Measurements from ENCODE around the gene FAM13A.
A peak's percentile ranks its signal among the peaks of the same experiment; 100 is the strongest.
"Not testable (repeated sequence)": the region's sequence is repeated elsewhere in the genome, so short reads cannot be mapped to it uniquely, and the experiment has no call there.

FAM13A gene

DNA sequence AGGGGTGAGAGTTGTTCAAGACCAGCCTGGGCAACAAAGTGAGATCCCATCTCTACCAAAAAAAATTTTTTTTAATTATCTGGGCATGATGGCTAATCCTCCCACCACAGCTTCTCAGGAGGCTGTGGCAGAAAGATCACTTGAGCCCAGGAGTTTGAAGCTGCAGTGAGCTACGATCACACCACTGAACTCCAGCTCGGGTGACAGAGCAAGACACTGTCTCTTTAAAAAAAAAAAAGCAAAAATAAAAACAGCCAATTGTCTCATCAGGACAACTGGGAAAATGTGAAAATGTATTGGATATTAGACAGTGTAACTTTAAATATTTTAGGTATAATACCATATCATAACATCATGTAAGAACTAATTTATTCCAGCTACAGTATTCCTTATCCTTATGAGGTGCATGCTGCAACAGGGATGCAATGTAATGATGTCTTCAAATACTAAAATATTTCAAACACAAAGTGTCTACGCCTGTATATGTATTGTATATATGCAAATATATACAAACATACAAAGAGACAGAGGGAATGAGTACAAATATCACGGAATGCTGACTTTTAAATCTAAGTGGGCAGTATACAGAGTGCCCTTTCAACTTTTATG lies 17.2 kb downstream of the FAM13A start:
- no peak for DNase-seq

DNA sequence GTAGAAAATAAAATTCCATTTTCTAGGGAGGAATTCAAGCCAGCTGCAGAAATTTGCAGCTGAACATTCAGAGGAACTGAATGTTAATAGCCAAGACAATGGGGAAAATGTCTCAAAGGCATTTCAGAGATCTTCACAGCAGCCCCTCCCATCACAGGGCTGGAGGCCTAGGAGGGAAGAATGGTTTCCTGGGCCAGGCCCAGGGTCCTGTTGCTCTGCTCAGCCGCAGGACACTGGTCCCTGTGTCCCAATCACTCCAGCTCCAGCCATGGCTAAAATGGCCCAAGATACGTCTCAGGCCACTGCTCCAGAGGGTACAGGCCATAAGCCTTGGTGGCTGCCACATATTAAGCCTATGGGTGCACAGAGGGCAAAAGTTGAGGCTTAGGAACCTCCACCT lies 20.4 kb downstream of the FAM13A start:
- no peak for DNase-seq

DNA sequence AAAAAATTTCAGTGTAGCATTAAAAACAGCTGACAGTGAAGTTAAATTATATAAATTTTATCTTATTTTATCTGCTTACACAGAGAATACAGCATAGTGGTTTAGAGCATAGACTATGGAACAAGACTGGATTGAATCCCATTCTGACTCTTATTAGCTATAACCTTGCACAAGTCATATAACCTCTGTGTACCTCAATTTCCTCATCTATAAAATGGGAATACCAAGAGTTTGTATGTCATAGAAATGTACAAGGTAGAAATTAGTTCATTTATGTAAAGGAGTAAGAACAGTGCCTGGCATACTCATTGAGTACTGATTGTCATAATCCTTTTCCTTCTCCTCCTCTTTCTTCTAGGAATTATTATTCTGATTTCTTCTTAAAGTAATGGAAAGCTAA lies 25.7 kb downstream of the FAM13A start:
- no peak for DNase-seq

DNA sequence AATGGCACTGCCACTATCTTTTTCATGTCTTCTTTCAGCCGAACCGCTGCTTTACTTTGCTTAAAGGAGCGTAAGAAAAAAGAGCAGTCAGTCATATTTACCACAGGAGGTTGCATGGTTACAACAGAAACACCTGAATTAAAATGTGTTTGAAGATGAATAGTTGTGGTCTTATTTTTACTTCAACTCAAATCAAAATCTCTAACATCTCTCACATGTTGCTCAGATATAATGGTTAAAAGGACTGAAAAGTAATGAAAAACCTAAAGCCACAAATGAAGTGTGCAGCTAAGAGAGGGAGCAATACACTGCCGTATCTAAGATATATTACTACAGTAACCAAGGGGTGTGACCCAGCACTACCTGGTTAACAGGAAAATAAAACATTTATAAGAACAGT lies 27.4 kb downstream of the FAM13A start:
- DNase-seq: no peak

DNA sequence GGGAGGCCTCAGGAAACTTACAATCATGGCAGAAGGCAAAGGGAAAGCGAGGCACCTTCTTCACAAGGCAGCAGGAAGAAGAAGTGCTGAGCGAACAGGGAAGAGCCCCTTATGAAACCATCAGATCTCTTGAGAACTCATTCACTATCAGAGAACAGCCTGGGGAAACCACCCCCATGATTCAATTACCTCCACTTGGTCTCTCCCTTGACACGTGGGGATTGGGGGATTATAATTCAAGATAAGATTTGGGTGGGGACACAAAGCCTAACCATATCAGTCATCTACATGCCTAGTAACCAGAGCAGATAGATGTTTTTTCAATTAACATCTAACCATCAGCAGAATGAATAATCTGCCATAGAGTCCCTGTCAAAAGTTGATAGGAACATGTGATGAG lies 30.4 kb downstream of the FAM13A start:
- DNase-seq: no peak

DNA sequence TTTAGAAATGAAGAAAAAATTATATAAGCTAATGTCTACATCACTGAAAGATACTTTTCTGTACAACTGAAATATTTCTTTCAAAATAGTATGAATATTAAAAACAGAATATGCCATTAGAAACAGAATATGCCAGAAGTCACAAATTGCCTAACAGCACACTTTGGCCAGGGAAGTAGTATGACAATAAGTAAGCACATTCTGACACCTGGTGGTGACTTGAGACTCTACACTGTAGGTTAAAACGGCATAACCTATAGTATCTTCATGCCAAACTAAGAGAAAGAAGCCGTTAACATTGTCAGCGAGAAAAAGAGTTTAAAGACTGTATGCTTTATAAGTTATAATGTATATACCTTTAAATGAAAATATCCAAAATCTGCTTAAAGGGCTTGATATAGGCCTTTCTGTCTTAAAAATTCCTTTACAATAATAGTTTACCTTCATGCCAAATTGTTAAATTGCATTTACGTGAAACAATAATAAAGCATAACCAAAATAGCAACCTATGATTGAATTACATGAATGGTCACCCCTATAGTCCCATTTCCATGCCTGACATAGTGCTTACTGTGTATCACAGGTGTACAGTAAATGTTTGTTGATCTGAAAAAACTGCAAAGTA lies 32.8 kb downstream of the FAM13A start:
- DNase-seq: peak; percentile 26

DNA sequence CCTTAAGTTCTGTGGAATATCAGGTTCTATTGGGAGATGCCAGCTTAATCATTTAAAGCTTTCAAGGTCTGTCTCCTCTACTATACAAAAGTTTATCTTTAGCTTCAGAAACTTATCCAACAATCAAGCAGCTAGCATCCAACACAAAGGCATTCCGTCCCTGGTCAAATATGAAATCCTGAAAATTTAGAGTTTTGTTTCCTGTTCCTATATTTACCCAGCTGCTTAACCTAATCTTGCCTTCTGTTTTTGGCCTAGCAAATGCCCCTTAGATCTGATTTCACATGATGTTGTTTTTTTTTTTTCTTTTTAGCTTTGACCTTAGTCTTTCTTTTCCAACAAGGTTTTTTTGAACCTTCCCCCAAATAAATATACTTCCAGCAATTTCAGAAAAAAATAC lies 33.8 kb downstream of the FAM13A start:
- DNase-seq: no peak

DNA sequence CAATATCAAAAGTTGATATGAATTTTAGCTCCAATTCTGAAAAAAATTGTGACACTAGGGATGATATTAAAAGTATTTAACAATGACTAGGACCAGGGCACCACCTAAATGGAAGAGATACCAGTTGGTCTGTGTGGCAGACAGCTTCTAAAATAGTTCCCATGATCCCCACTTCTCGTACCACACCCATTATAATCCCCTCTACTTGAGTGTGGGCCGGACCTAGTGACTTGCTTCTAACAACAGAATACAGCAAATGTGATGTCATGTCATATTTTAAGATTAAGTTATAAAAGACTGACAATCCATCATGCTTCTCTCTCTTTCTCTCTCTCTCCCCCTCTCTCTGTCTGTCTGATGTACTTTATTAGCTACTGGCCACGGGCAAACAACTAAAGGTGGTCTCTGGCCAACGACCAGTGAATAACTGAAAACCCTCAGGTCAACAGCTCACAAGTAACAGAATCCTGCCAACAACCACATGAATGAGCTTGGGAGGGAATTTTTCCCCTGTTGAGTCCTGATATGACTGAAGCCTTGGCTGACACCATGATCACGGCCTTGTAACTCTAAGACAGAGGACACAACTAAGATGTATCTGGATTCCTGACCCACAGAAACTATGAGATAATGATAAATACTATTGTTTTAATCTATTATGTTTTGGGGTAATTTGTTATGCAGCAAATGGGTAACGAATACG lies 34.4 kb downstream of the FAM13A start:
- no peak for DNase-seq

DNA sequence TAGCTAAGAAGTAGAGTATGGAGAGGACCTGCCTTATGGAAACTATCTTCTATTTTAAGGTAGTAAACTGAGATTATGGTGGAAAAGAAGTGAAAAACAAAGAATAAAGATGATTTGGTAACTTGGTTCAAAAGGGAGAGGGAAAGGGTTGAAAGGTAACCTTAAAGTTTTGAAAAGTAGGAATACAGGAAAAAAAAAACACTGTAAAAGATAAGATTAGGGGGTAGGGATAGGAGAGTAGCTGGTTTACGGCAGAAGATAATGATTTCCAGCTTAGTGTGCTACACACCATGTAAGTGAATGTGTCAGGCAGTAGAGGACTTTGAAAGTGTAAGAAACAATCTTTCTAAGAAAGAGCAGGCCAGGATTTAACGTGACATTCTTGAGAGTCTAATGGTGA lies 35.3 kb downstream of the FAM13A start:
- DNase-seq: no peak

DNA sequence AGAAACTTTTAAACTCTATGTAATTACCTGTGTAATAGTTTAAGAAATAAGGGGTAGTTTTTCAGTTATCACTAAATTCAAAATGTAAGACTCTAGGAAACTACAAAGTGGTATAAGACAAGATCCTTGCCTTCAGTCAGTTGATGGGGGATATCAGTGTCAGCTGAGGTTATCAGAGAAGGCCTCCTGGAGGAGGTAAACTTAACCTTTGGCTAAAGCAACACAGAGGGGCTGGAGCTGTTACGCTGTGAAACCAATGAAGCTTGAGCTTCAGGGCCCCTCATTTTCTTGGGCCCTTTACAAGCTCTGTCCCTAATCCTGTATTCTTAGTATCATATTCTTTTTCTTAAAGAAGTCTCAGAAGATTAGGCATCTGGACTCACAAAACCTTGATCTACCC lies 35.9 kb downstream of the FAM13A start:
- DNase-seq: no peak

DNA sequence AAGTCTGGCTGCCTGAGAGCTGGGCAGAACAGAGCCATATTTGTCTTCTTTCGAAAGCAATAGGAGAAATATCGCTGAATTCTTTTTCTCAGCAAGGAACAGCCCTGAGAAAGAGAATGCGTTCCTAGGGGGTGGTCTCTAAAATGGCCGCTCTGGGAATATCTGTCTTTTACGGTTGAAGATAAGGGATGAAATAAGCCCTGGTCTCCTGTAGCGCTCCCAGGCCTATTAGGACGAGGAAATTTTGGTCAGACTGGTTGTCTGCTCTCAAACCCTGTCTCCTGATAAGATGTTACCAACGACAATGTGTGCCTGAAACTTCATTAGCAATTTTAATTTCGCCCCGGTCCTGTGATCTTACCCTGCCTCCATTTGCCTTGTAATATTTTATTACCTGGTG lies 42.1 kb downstream of the FAM13A start:
- not testable (repeated sequence) for DNase-seq

DNA sequence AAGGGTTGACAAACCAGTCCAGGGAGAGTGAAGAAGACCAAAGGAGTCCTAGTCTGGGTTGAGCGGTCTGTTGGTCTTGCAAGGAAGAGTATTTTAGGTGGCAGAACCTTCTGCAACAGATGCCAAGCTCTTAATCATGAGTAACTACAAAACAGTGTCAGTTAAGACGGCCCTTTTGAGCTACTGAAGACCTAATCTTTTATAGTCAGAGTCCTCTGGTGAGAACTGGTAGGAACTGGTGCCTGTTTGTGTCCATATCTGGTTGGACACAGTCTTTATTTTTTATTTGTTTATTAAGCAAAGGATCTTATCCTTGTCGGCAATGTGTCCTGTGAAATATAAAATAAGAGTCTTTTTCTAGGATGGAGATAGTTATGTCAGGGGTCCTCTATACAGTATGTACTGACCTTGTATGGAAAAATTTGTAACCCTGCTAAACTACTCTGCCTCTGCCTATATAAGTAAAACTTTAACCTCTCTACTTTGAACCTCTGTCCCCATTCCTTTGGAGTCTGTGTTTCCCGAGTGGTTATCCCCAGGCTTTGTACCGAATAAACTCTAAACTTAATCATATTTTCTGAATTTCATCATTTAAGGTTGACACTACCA lies 47.1 kb downstream of the FAM13A start:
- no peak for DNase-seq

DNA sequence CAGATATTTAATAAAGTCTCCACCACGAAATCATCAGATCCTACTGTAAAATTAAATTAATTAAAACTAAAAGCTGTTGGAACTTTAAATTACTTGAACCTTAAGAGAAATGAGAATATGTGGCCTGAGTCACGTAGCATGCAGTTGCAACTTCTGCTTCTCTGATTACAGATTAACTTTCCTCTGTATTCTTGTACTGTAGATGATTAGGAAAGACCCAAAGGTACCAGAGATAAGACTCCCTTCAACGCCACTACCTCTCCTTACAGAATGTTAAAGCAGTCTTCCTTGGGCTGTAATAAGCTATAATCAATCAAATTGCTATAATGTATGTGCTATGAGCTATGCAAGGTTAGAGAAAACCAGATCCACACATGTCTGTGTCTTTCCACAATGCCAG lies 47.9 kb downstream of the FAM13A start:
- no peak for DNase-seq

DNA sequence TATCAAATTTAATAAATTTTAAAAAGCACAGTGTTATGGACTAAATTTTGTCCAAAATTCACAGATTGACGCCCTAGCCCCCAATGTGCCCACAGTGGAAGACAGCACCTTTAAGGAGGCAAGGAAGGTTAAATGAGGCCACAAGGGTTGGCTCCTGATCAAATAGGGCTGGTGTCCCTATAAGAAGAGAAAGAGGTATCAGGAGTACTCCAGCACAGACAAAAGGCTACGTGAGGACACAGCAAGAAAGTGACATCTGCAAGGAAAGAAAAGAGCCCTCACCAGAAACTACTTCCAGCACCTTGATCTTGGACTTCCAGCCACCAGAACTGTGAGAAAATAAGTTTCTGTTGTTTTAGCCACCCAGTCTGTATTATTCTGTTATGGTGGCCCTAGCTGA lies 48.8 kb downstream of the FAM13A start:
- DNase-seq: no peak

DNA sequence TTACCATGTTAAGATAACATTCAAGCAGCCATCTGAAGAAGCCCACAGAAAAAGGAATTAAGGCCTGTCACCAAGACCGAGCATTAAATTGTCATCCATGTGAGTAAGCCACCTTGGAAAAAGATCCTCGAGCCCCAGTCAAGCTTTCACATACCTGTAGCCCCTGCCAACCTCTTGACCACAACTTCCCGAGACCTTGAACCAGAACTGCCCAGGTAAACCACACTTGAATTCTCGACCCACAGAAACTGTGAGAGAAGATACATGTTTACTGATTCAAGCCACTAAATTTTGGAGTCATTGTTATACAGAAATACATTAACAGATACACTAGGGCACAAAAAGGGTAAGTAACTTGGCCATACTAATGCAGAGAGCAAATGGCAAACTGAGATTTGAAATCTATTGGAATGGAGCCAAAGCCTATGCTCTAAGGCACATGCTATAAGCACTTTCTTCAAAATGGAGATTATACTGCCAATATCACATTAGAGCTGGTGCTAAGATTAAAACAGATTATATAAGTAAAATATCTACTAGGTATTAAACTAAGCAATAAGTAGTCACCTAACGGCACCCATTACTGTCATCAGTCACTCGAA lies 49.5 kb downstream of the FAM13A start:
- no peak for DNase-seq

DNA sequence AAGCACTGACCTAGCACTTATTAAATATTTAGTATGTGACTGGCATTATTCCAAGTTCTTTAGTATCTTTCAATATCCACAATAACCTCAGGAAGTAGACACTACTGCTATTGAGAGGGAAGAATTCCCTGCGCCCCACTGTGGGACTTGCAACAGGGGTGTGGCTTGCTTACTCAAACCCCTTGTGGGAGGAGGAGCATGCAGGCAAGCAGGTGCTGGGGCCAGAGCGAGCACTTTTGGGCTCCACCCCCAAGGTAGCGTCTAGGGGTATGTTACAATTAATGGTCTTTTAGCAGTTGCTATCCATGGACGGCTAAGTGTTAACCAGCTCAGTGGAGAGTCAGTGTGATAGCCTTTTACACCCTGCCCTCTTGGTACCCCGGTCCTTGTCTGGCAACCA lies 50.7 kb downstream of the FAM13A start:
- DNase-seq: no peak

DNA sequence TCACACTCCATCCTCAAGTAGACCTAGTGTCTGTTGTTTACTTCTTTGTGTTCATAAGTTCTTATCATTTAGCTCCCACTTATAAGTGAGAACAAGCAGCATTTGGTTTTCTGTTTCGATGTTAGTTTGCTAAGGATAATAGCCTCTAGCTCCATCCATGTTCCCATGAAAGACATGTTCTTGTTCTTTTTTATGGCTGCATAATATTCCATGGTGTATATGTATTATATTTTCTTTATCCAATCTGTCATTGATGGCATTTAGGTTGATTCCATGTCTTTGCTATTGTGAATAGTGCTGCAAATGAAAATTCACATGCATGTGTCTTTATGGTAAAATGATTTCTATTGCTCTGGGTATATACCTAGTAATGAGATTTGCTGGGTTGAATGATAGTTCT lies 51.9 kb downstream of the FAM13A start:
- DNase-seq: not testable (repeated sequence)

DNA sequence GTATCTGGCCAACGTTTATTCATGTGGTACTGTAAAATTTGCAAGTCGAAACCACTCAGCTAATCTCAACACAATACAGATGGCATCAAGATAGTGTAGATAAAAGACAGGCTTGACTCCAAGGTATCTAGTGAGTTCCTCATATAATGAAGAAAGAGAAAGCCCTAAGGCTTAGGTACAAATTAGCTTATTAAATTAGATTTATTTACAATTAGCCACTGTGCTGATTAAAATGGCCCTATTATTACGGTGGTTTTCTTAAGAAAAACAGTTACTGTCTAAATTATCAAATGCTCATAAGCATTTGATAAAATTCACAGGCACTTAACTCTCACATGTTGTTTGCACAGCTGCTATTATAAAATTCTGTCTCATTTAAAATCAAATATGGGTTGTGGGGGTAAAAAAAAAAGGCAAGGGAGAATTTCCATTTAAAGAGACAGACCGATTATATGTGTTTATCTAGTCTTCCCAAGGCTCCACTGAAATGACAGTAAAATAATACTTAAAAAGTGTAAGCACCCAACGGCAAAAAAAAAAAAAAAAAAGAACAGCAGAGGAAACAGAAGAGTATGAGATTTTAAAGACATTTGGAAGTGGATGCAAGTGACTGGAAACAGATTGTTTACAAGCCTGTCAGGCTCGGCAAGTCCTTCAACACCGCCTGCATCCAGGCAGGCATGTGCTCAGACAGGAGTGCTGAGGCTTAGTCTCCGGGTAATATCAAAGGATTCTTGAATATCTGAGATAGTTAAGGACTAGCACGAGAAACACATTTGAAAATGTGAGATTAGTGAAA lies 55.1 kb downstream of the FAM13A start:
- no peak for DNase-seq

DNA sequence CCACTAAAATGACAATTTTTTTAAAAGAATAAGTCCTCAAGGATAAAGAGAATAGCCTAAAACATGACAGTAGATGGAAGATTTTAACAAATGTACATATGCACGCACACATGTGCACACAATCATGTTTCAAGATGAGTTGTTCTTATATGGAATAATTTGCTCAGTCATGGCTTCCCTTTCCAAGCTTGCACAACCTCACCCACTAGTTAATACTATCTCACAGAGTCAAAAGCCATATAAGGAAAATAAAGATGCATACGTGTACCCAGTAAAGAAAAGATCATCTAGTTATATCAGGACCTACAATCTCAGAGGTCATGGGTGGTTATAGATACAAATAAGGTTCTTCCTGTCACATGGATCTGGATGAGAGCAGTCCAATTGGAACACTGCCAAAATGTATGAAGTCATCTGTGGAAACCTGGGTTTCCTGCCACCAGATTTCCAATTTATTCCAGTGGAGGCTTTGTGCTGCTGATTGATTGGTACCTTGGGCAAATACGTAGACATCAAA lies 56.1 kb downstream of the FAM13A start:
- DNase-seq: peak; percentile 12

DNA sequence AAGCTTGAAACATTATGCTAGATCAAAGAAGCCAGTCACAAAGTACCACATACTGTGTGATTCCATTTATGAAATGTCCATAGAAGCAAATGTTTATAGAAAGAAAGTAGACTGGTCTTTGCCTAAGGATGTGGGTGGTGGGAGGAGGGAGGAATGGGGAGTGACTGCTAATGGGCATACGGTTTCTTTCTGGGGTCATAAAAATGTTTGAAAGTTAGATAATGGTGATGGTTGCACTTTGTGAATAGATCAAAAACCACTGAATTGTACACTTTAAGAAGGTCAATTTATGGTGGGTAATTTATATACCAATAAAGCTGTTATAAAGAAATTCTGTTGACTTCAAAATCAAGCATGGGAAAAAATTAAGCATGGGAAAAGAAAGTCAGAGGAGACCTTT lies 56.6 kb downstream of the FAM13A start:
- no peak for DNase-seq

DNA sequence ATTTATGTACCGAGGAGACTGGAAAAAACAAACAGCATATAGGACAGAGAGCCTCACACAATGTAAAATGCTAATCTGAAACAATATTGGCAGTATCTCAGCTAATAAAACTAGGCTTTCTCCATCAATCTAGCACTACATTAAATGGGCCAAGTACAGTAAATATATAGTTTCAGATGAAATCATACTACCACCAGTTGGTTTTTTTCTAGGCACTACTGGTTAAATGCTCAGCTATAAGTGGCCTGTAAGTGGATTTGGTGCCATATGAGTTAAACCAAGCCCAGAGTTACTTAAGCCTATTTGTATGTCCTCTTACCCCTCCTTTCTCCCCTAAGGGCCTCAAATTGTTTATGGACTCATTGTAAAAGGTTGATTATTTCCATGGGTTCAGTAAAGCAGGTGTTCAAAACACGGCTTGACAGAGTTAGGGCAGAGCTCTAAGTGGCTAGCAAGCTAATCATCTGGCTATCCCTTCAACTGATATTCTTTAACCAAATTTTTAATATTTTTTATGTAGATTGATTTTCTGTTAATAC lies 57.5 kb downstream of the FAM13A start:
- DNase-seq: no peak

DNA sequence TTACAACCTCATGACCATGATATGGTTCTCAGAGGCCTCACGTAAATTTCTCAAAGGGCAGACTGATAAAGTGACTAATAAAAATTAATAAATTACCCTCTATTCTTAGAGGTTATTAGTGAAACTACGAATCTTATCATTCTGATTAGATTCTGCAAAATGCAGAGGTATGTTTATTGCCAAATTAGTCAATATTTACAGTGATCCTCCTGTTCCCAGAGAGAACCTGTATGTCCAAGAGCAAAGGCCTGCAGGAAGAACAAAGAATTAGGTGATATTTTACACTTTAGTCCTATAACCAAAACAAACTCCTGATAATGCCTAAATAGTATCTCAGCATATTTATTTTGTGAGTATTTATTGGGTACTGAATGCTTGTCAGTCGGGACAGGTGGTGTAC lies 58.1 kb downstream of the FAM13A start:
- DNase-seq: no peak

Measured in NCI-H226 (cell line).